HepG2 (cell line): Measurements from ENCODE around the gene SMARCA4. TPM values are rescaled to one million over a fixed set of nuclear protein-coding genes. Genes with fewer than 3 reads are reported as not detected.
"Not testable (repeated sequence)": the region's sequence is repeated elsewhere in the genome, so short reads cannot be mapped to it uniquely, and the experiment has no call there.

Experiments used
- ATAC-seq: fragments of 200-7000 bp; cut with Tn5 transposase; 3 replicates; pipeline ENCODE4 v1.9.1; 2020; ENCODE audit warnings: mild to moderate bottlenecking, moderate library complexity
- BruUV-seq: library from RNA; stranded (reverse); fragments of 400-500 nt; replicated peaks from 2 replicates; lab custom pipeline; 2021; lab: Mats Ljungman, UMichigan
- CTCF ChIA-PET: fragments of 300-600 bp; formaldehyde crosslinking; extraction: SDS; loops from one replicate; lab custom pipeline; 2021; ENCODE audit warnings: low total read pairs, inconsistent platforms, low intra/inter-chr PET ratio; lab: Yijun Ruan, JAX
- POLR2A ChIA-PET: fragments of 350-600 bp; sonication (Branson Sonifier 250); formaldehyde crosslinking; loops from one replicate; lab custom pipeline; 2020; ENCODE audit warnings: antibody characterized with exemption, inconsistent platforms; lab: Yijun Ruan, JAX
- DNase-seq: peaks from one replicate; pipeline ENCODE4 v3.0.0-alpha.2; 2015; ENCODE audit warnings: low spot score
- FAIRE-seq: peaks from 3 replicates; lab custom pipeline; 2011; peaks lifted over from hg19 to GRCh38; lab: Jason Lieb, UNC
- H2AFZ ChIP-seq: one replicate; pipeline ENCODE4 v1.6.1; 2011; ENCODE audit warnings: low read length, inconsistent platforms
- H3K27ac ChIP-seq: fragments of 300-600 bp; 3 replicates; pipeline ENCODE4 v1.8.0; 2011; ENCODE audit warnings: mixed run types, mild to moderate bottlenecking, mixed read lengths, low read length, inconsistent platforms; ENCODE audit not compliant: insufficient read depth; ENCODE audit errors: extremely low read length
- H3K27me3 ChIP-seq, 2 experiments: fragments of 200-600 bp in 1 of 2; 2 replicates in 1 of 2; 3 replicates in 1 of 2; pipeline versions ENCODE4 v1.6.0 to v1.8.0; 2011; ENCODE audit warnings: low read length in 2 of 2, mild to moderate bottlenecking in 2 of 2, moderate library complexity in 2 of 2, inconsistent platforms in 1 of 2; ENCODE audit not compliant: insufficient read depth in 2 of 2, control insufficient read depth in 1 of 2
- H3K36me3 ChIP-seq, 2 experiments: fragments of 200-600 bp in 1 of 2; replicated peaks in 1 of 2; 2 replicates in 1 of 2; 3 replicates in 1 of 2; pipeline versions ENCODE4 v1.5.1 to v1.8.0; 2011; ENCODE audit warnings: low read length in 2 of 2, inconsistent platforms in 1 of 2; ENCODE audit not compliant: insufficient read depth in 2 of 2, control insufficient read depth in 1 of 2
- H3K4me1 ChIP-seq: 2 replicates; pipeline ENCODE4 v1.5.1; 2012; ENCODE audit warnings: low read length, inconsistent platforms; ENCODE audit not compliant: insufficient read depth
- H3K4me2 ChIP-seq: 2 replicates; pipeline ENCODE4 v1.6.0; 2011; ENCODE audit warnings: low read depth, low read length, inconsistent platforms
- H3K4me3 ChIP-seq, 3 experiments: fragments of 200-600 bp in 1 of 3; sonication (generic), shearing (Covaris generic) in 1 of 3; replicated peaks in 1 of 3; 2 replicates each; pipeline ENCODE4 v1.5.1; 2011 to 2016; ENCODE audit warnings: low read length in 3 of 3, inconsistent platforms in 2 of 3, low read depth in 2 of 3, mild to moderate bottlenecking in 2 of 3, control low read depth in 1 of 3, mixed read lengths in 1 of 3; ENCODE audit not compliant: insufficient read depth in 1 of 3
- H3K79me2 ChIP-seq: one replicate; pipeline ENCODE4 v1.6.1; 2011; ENCODE audit warnings: low read length, inconsistent platforms; ENCODE audit not compliant: insufficient read depth
- H3K9ac ChIP-seq: 2 replicates; pipeline ENCODE4 v1.6.0; 2011; ENCODE audit warnings: mild to moderate bottlenecking, low read depth, low read length, inconsistent platforms; ENCODE audit not compliant: insufficient read depth
- H3K9me3 ChIP-seq: 2 replicates; pipeline ENCODE4 v1.5.1; 2012; ENCODE audit warnings: mild to moderate bottlenecking, low read length
- H4K20me1 ChIP-seq: 2 replicates; pipeline ENCODE4 v1.6.0; 2011; ENCODE audit warnings: inconsistent platforms, mild to moderate bottlenecking, low read length, moderate library complexity; ENCODE audit not compliant: insufficient read depth
- ZBTB38 ChIP-seq: sonication (generic); formaldehyde crosslinking; IDR thresholded peaks from 2 replicates; pipeline ENCODE4 v1.5.1; 2020; ENCODE audit warnings: mild to moderate bottlenecking, missing genetic modification reagents
- ZNF224 ChIP-seq: sonication (generic); formaldehyde crosslinking; IDR thresholded peaks from 2 replicates; pipeline ENCODE4 v1.5.0; 2020; ENCODE audit warnings: mild to moderate bottlenecking, missing genetic modification reagents
- ZNF33A ChIP-seq: sonication (generic); formaldehyde crosslinking; IDR thresholded peaks from 2 replicates; pipeline ENCODE4 v1.5.1; 2020; ENCODE audit warnings: missing genetic modification reagents, mild to moderate bottlenecking, moderate library complexity, borderline replicate concordance
- ZNF460 ChIP-seq: sonication (generic); formaldehyde crosslinking; IDR thresholded peaks from 2 replicates; pipeline ENCODE4 v1.5.1; 2020; ENCODE audit warnings: missing genetic modification reagents, mild to moderate bottlenecking, borderline replicate concordance
- ZNF709 ChIP-seq: sonication (generic); formaldehyde crosslinking; IDR thresholded peaks from 2 replicates; pipeline ENCODE4 v1.5.0; 2020; ENCODE audit warnings: mild to moderate bottlenecking, missing genetic modification reagents
- ZNF816 ChIP-seq: sonication (generic); formaldehyde crosslinking; IDR thresholded peaks from 2 replicates; pipeline ENCODE4 v1.8.0; 2022; ENCODE audit warnings: missing genetic modification reagents, mild to moderate bottlenecking, borderline replicate concordance
- WGBS: methylation state at CpG from one replicate; pipeline ENCODE4 v1.1.6; 2017; ENCODE audit warnings: low lambda C conversion rate; 5-methylcytosine and 5-hydroxymethylcytosine counted together
- in situ Hi-C: cut with HindIII; loops from 2 replicates; pipeline ENCODE4 v1.10.0; 2017; ENCODE audit warnings: low pct_unique_long_range_greater_than_20kb; ENCODE audit not compliant: extremely low pct_ligation_motif_present
- intact Hi-C: fragments of 100-400 bp; cut with micrococcal nuclease; formaldehyde crosslinking; loops from one replicate; pipeline ENCODE4 v1.10.0; 2022; ENCODE audit not compliant: unreplicated experiment
- polyA plus RNA-seq, 8 experiments: library from polyadenylated mRNA; depleted of rRNA in 3 of 8; stranded (reverse) in 7 of 8; unstranded in 1 of 8; fragments of >200 nt; fragmentation: Illumina TruSeq in 4 of 8; extraction: Trizol in 4 of 8; gene quantifications; 2 replicates each; pipeline versions ENCODE4 v1.2.1 to v1.2.3, GENCODE V29; 2011 to 2016; ENCODE audit warnings: low read depth in 4 of 8, missing spikeins in 1 of 8, mixed read lengths in 1 of 8; ENCODE audit not compliant: insufficient read depth in 1 of 8
- total RNA-seq, 5 experiments: library from RNA; depleted of rRNA; stranded (reverse); fragments of >200 nt; fragmentation: Illumina TruSeq; extraction: Trizol; gene quantifications; 2 replicates each; pipeline ENCODE4 v1.2.3, GENCODE V29; 2016; ENCODE audit warnings: low read depth in 1 of 5

Gene SMARCA4
- total and polyA plus RNA-seq, 2 of the 13 experiments (the other 11 are each of a cell fraction or from before 2014, with no cell fraction given), result 25.4 to 45.9 TPM

DNA sequence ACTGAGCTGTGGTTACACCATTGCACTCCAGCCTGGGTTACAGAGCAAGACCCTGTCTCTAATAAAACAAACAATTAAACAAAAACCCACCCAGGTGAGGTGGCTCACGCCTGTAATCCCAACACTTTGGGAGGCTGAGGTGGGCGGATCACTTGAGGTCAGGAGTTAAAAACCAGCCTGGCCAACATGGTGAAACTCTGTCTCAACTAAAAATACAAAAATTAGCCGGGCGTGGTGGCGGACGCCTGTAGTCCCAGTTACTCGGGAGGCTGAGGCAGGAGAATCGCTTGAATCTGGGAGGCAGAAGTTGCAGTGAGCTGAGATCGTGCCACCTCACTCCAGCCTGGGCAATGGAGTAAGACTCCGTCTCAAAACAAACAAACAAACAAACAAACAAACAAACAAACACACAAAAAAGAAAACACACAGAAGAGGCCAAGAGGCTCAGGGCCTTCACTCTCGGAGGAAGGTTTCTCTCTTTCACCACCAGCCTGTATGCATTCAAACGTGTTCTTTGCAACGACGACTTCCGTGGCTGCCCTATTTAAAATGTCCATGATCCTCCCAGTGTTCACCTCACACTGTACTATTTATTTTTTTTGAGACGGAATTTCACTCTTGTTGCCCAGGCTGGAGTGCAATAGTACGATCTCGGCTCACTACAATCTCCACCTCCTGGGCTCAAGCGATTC, 1.4 kb upstream of the SMARCA4 start:
- Histone ChIP-seq H3K4me2 (peak overlapping the region; percentile 84), H3K9ac (peak overlapping the region; percentile 82), H3K4me3 (peak overlapping the region; percentile 60 to 84 (median 81); a peak in 5 of 6 replicates), H3K79me2 (peaks cover 30% of the 10 kb centered on the region), H3K27ac (peak overlapping the region; percentile 83), H3K4me1 (peaks cover 47% of the 10 kb centered on the region)
- H3K9me3 ChIP-seq, DNase-seq, in situ Hi-C loops, H3K27me3 ChIP-seq, intact Hi-C loops, H4K20me1 ChIP-seq, CTCF ChIA-PET, H2AFZ ChIP-seq, H3K36me3 ChIP-seq, ATAC-seq, BruUV-seq, FAIRE-seq: not testable (repeated sequence)
- POLR2A ChIA-PET, result interaction anchor here (1.5 to 2.6 kb wide), 3 partner anchors 18 to 23 kb away, joined by 9 to 17 read pairs (median 10); no protein-coding TSS in a partner anchor
- 0 out of 2 replicates have a peak, but pooled peaks have one; percentile 17 for TF ChIP-seq ZNF224 (CRISPR knock-in tag)
- 0 out of 2 replicates have a peak, but pooled peaks have one; percentile 16 for TF ChIP-seq ZNF33A (CRISPR knock-in tag)
- TF ChIP-seq ZNF460 (CRISPR knock-in tag), result peak; percentile 68
- 0 out of 2 replicates have a peak, but pooled peaks have one; percentile 31 for TF ChIP-seq ZNF709 (CRISPR knock-in tag)
- TF ChIP-seq ZBTB38 (CRISPR knock-in tag), result peak; percentile 66; the same call in 1 of the 2 replicates
- 0 out of 2 replicates have a peak, but pooled peaks have one; percentile 52 for TF ChIP-seq ZNF816 (CRISPR knock-in tag)
- 74% methylated on average over 19 of the region's 19 CpGs for WGBS
